Stimulated activated CD8-positive, alpha-beta memory T cell treated with anti-CD3 and anti-CD28 coated beads, Interleukin-7, amount 100 ng/mL, for 1 hour (primary cell): Measurements from ENCODE around the gene SLC5A10.

Experiments used
- DNase-seq, 2 donors: peaks; one replicate each; pipeline ENCODE4 v3.0.0-alpha.2; 2020; ENCODE audit warnings: low read depth in 2 of 2

Gene SLC5A10

DNA sequence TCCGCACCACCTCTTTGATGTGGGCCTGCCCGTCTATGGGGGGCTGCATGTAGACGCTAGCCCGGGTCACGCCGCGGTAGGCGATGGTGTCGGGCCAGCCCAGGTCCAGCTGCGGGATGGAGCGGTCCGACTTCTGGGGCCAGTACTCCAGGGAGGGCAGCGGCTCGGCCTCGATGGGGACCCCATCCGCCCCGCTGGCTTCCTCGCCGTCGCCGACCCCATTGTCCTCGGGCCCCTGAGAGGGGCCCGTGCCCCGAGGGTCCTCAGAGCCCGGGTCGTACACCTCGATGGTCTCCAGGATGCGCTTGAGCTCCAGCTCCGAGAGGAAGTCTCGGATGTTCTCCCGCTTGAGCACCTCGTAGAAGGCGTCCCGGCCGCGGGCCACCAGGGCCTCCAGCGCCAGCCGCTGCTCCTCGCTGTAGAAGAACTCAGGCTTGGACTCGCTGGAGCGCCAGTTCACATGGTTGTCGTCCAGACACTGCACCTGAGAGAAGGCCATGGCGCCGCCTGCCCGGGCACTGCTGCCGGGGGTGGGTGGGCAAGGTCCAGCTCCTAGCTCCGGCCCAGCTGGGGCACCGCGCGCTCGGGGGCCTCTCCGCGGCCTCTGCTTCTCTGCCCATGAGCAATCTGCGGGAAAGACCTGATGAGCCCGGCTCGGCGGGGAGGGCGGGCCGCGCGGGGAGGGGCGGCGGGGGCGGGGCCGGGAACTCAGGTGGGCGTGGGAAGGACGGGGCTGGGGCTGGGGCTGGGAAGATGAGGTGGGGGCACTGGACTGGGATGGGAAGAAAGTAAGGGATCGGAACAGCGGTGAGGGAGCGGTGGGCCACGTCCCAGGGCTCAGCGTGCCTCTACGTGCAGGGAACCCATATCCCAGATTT is 51.8 kb downstream of the SLC5A10 start:
- peak in 1 of 2 donors; percentile 27 for DNase-seq

DNA sequence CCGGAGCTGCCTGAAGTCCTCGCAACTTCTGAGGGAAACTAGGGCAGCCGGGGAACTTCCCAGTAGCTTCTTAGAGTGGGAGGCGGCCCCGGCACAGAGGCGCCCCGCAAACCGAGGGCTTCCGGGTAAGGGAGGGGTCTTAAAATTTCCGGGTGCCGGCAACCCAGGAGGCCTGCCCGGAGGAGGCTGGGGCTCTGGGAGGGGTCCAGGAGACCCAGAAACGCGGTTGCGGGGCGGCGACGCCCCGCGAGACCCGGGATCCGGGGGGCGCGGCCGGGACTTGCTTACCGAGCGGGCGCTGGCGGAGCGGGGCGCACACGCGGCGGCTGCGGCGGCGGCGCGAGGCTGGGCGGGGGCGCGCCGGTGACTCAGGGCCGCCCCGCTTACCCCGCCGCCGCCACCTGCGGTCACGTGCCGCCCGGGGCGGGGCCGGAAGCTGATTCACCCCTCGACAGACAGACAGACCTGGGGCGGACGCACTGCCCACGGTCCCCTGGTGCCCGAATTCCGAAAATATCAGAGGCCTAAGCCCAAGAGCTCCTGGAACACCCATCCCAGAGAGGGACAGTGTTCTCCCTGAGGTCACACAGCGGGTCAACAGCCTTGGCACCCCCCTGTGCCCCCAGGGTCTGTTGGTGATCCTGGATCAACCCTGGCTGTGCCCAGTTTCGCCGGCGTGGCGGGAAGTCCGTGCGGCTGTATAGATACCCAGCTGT is 52.6 kb downstream of the SLC5A10 start, which contains the start of gene FAM83G:
Gene FAM83G, minus strand, starts transcription at position 344 of the 716 bp plus-strand sequence. CDS start 723 bp downstream, outside the sequence.
- peak; percentile 73 to 76 for DNase-seq

DNA sequence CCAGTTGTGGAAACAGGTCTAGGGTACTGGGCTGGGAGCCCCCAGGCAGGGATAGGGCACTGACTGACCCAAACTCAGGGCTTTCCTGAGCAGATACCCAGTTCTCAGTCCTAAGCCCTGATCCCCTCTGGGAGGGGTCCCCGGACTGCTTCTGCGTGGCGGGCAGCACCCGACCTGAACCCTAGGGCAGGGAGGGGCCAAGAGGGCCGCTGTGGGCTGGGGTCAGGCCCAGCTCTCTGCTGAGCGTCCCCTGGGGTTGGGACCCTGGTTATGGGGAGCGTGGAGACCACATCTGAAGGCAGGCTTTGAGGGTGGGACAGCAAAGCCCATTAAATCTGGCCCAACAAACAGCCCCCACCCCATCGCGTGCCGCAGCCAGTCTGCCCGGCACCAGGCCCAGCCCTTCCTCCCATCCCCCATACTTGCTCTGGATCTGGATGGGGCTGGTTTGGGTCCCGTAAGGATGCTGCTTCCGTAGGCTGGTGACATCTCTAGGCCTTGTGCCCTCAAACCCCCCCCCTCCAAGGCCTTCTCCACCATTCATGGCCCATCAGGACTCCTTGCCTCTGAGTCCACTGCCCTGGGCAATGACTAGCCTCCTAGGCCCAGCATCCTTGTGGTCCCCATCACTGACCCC is 53.3 kb downstream of the SLC5A10 start:
- DNase-seq: no peak

DNA sequence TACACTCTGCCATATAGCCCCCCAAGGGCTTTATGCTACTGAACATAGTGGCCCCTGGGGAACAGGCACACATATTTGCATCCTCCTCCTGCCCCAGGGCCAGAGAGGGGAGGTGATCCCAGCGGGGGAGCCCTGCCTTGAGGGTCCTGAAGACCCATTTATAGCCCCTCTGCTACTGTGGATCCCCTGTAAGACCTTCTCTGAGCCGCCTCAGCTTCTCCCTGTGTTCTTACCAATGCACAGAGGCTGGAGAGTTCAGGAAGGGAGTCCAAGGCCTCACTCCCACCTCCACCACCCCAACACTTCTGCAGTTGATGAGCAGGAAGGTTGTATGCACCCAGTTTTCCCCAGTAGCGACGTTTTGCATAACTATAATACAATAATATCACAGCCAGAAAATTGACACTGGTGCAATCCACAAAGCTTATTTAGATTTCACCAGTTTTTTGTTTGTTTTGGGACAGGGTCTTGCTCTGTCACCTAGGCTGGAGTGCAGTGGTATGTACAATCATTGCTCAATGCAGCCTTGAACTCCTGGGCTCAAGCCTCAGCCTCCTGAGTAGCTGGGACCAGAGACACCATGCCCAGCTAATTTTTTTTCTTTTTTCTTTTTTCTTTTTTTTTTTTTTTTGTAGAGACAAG is 53.9 kb downstream of the SLC5A10 start:
- no peak for DNase-seq

DNA sequence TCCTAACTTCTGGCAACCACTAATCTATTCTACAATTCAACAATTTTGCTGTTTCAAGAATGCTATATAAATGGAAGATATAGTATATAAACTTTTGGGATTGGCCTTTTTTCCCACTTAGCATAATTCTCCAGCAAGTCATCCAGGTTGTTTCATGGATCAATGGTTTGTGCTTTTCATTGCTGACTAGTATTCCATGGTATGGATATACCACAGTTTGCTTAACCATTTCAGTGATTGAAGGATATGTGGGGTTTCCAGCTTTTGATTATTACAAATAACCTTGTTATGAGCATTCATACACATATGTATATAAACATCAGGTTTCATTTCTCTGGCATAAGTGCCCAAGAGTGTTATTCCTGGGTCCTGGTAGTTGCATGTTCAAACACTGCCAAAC is 54.7 kb downstream of the SLC5A10 start:
- DNase-seq: no peak

DNA sequence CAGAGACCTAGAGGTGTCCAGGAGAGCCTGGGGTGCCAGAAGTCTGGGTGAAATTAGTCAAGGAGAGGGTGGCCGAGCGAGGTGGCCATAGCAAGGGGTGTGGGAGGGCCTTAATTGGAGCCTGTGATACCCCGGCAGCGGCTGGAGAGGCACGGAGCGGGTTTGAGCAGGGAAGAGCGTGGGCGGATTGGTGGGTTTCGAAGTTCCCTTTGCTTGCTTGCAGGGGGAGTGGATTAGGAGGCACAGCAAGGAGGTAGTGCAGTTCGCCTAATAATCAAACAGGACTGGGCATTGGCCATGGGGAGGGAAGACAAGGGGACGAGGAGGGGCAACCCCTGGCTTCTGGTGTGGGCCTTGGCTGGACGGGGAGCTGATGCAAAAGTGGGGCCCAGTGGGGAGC is 58.0 kb downstream of the SLC5A10 start:
- DNase-seq: no peak

DNA sequence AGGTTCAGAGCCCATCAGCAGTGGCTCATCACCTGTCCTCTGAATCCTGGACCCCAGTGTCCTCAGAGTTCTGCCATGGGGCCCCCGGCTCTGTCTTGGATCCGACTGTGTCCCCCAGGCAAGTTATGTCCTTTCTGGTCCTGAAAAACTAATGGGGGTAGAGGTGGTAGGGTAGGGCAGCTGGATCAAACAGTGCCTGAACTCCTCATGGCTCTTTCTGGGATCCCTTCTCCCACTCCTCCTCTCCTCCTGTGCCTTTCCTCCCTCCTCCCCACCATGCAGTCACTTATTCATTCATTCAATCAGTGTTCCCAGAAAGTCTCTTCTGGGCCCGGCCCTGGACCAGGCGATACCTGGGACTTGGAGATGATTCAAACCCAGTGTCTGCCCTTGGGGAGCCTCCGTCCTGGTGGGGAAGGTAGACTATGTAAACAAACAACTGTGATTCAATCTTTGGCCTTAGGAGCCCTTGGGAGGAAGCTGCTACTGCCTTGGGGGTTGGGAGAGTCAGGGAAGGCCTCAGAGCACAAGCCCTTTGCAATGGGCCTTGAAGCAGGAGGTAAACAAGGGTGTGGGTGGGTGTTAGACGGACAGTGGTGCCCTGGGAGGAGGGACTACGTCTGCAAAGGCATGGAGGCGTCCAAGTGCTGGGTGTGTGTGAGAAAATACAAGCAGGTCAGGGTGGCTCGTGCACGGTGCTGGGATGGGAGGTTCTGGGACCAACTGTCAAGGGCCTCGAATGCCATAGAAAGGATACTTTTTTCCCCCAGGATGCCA is 59.0 kb downstream of the SLC5A10 start:
- no peak for DNase-seq

DNA sequence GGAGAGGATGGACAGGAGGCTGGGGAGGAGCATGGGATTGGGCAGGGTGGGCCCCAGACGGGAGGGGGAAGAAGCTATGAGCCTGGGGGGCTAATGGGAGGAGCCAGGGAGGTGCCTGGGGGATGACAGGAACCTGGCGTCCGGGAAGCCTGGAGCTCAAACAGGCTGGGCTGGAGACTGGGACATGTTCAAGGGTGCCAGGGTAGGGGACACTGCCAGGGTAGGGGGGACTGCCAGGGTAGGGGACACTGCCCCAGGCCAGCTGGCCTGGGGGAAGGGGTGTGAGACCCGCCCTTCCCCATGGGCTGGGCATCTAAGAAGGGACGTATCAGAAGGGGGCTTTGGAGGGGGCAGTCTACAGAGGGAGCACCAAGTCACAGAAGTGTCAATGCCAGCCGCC is 59.6 kb downstream of the SLC5A10 start:
- no peak for DNase-seq

DNA sequence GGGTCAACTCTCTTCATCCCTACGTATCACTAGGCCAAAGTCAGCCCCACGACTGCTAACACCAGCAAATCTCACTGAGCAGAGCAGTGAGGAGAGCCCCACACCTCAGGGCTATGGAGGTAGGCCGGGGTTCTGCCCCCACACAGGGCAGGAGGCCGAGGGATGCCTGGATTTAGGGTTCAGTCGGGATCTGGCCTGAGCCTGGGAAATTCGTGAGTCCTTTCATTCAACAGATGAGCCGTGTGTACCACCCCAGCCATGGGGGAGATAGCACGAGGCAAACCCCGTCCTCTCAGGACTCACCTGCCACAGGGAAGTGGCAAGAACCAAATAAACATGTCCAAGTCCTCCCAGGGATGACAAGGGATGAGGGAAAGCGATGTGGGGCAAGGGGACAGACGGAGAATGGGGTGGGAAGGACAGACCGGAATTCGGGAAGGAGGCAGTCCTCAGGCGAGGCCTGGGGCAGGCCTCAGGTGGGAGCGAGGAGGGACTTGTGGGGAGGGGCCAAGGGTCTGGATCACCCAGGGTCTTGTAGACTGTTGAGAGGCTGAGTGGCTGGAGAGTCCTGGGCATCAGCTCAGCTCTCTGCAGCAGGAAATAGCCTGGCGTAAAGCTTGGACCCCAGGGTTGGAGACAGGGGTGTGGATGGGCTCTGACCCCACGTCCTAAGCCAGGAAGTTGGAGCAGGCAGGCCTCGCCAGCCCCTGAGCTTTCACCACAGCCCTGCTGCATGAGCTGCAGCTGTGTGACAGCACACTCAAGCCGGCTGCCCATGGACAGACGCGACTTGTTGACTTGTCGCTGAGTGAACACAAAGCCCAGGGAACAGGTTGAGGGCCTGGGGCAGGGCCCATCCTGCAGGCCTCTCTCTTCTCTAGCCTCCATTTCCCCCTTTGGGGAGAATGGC is 60.5 kb downstream of the SLC5A10 start:
- no peak for DNase-seq

DNA sequence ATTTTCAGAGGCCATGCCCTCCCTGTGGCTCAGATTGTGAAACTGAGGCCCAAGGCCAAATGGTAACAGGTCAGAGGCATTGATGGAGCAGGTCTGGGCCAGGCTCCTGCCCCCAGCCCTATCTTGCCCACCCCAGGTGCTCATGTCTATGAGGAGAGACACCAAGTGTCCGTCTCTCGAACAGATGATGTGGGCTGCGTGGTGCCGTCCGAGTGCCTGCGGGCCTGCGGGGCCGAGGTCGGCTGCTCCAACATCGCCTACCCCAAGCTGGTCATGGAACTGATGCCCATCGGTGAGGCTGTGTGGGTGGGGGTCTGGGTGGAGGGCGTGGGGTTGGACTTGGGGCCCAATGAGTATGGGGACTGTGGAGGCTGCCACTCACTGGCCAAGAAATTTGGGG is 61.3 kb downstream of the SLC5A10 start:
- no peak for DNase-seq

DNA sequence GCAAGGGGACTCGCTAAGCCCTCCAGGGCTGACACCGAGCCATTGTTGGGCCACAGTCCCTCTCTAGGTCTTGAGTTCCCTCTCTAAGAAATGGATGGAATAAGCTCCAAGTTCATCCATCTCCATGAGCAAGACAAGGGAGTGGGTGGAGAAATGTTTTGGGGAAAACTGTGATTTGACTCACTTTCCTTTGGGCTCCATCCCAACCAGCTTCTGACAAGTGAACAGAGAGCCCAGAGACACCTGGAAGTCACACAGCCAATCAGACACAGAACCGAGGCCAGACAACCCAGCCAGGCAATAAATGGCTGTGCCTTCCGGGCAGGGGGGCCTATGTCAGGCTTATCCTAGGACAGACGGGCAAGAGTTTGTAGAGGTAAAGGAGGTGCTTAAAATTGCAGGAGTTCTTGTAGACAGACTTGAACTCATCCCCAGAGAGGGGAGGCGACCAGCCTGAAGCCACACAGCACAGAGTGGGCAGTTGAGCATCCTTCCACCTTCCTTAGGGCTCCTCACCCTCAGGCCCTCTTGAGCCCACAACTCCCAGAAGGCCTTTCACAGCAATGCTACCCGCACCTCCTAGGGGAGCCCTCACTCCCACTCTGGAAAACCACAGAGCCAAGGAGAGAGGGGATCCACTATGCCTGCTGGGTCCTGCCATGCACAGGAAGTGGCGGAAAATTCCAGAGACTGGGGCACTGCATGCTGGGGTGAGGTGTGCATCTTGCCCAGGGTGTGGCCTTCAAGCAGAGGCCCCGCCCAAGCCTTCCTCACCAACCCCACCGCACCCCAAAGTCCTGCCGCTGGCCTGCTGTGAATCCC is 62.1 kb downstream of the SLC5A10 start:
- DNase-seq: no peak

DNA sequence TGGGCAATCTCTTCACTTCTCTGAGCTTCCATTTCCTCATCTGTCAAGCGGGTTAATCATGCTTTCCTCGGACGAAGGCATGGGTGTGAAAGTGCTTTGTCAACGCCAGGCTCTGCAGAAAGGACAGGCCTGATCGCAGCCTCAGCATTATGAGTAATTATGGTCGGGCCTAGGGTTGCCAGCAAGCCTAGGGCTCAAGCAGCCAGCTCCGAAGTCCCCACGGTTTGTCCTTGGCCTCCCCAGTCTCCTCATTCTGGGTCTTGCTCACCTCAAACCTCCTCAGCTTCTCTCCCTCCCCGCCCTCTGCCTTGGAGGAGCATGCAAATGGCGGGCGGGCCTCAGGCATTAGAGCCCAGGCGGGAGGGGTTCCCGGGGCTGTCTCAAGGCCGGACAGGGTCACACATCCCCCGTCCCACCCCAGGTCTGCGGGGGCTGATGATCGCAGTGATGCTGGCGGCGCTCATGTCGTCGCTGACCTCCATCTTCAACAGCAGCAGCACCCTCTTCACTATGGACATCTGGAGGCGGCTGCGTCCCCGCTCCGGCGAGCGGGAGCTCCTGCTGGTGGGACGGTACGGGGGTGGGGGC is 62.8 kb downstream of the SLC5A10 start:
- no peak for DNase-seq

DNA sequence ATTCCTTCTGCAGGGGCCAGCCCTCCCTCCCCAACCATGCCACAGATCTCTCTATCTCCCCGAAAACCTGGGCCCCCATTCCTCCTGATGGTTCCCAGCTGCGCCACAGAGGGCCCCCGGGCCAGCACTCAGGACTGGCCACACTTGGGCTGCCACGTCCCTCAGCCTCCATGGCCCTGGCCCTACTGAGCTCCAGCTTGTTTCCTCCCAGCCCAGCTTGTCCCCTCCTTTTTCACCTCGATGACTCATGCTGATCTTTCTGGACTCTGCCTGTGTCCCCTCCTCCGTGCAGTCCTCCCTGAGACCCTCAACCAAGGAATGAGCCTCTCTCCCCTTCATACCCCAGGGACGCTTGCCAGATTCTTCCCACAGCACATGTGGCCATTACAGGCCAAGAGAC is 63.5 kb downstream of the SLC5A10 start:
- no peak for DNase-seq

DNA sequence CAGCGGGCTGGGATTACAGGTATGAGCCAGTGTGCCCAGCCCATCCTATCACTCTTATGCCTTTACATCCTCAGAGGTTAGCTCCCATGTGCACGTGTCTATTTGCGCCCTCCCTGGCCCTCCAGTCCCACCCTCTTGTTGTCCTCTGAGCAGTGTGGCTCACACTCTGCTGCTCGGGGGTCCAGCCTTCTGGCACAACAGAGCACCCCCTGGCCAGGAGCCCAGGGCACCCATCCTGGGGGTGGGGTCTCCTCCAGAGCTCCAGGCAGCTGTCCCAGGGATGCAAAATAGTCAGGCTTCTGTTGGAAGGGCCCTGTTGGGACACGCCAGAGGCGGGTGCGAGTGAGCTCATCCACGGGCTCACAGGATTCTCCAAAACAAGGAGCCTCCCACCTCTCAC is 64.3 kb downstream of the SLC5A10 start:
- no peak for DNase-seq

DNA sequence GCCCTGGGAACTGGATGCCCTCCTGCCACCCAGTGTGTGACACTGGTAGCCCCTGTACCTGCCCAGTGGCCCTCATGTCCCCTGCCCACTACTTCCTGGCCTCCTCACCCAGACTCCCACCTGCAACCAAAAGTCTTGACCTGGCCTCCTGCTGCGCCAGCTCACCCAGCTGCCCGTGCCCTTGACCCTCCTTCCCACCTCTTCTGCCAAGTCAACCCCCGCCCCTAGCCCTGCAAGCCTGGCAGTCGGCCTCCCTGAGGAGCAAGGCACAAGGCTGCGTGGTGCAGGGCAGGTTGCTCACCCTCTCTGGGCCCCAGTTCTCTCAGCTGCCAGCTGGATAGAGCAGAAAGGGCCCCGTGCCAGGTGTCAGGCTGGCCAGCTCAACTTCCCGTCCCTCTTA is 64.9 kb downstream of the SLC5A10 start:
- no peak for DNase-seq

DNA sequence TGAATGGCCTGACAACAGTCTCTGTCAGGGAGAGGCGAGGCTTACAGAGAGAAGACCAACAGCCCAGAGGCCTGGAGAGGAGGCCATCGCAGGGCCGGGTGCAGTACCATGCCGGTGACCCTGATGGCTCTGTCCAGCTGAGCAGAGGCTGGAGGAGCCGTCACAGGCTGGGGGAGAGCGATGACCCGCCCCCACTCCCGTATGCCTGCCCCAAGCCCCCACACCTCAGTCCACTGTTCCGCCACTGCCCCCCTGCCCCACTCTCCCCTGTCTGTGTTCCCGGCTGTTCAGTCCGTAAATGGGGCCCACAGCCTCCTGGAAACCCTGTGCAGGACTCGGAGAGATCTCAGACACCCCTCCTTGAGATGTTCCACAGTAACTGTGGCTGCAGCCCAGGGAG is 65.4 kb downstream of the SLC5A10 start:
- no peak for DNase-seq

DNA sequence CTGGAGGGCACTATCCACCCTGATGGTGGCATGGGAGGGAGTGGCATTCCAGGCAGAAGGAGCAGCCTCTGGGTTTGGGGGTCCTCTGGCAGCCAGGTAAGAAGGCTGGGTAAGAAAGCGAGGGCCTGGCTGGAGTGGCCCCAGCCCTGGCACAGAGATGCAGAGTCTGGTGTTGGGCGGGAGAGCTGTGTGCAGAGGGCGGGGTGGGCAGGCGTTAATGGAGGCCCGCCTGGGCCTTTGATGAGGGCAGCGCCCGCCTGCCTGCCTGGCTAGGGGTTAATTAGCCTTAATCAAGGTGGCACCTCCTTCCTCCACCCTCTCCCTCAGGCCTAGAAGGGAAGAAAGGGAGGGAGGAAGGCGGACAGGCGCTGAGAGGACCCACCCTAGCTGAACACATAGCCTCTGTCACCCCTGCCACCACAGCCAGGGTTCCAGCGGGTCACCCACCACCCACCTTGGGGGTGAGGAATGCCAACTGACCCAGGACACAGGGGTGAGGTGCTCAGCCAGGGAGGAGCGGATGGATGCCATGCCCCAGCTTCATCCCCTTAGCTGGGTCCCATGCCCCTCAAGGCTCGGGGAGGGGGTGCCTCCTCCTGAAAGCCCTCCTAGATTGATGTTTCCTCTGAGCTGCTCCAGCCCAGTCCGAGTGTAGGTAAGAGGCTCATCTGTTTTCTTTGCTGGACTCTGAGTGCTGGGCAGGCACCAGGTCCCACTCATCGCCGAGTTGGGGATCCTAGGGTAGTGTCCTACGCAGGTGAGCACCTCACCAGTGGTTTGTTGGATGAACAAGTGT is 66.0 kb downstream of the SLC5A10 start:
- DNase-seq: no peak

DNA sequence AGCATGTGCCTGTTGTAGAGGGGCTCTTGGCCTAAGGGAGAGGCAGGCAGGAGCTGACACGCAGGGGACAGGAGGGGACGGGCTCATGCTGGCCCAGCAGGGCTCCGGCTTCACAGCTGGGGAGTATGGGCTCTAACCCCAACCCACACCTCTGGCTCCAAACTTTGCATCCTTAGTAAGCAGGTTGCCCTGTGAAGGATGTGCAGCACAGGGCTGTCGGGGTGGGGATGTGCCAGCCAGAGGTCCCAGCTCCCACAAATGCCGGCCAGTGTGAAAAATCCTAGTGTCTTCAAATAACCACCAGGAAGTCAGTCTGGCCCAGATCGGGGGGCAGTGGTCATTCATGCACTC is 66.6 kb downstream of the SLC5A10 start:
- no peak for DNase-seq
